ENCODE data around the gene MED22. TPM values are rescaled to one million over a fixed set of nuclear protein-coding genes. Genes with fewer than 3 reads are reported as not detected.

Gene MED22
- total and polyA plus RNA-seq, 2 experiments from 2014 or later = 18.8 to 23.4 TPM

DNA sequence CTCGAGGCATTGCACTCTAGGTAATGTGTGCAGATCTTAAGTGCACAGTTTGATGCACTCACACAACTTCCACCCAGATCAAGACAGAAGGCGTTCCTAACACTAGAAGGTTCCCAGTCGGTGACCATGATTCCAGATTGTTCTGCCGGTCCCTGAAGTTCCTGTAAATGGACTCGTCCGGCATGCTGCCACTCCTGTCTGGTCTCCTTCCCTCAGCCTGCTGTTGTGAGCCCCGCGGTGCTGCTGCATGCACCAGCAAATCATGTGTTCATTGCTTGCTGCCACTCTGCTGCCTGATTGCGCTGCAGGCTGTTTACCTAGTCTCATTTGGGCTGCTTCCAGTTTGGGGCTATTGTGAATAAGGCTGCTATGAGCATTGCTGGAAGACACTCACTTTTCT lies 39.7 kb upstream of the MED22 start:
- H3K4me3 ChIP-seq = no peak overlapping the region
- TF ChIP-seq EZH2 (IDR thresholded peaks at IDR 0.05; ENCODE audit: borderline replicate concordance) (no peak), EZH2phosphoT487 (IDR thresholded peaks at IDR 0.05; ENCODE audit: low read depth, severe bottlenecking, unreplicated experiment) (no peak)
- TF ChIP-seq, protein P1, sequence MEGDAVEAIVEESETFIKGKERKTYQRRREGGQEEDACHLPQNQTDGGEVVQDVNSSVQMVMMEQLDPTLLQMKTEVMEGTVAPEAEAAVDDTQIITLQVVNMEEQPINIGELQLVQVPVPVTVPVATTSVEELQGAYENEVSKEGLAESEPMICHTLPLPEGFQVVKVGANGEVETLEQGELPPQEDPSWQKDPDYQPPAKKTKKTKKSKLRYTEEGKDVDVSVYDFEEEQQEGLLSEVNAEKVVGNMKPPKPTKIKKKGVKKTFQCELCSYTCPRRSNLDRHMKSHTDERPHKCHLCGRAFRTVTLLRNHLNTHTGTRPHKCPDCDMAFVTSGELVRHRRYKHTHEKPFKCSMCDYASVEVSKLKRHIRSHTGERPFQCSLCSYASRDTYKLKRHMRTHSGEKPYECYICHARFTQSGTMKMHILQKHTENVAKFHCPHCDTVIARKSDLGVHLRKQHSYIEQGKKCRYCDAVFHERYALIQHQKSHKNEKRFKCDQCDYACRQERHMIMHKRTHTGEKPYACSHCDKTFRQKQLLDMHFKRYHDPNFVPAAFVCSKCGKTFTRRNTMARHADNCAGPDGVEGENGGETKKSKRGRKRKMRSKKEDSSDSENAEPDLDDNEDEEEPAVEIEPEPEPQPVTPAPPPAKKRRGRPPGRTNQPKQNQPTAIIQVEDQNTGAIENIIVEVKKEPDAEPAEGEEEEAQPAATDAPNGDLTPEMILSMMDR (IDR thresholded peaks at IDR 0.05; ENCODE audit: poor library complexity) = no peak

DNA sequence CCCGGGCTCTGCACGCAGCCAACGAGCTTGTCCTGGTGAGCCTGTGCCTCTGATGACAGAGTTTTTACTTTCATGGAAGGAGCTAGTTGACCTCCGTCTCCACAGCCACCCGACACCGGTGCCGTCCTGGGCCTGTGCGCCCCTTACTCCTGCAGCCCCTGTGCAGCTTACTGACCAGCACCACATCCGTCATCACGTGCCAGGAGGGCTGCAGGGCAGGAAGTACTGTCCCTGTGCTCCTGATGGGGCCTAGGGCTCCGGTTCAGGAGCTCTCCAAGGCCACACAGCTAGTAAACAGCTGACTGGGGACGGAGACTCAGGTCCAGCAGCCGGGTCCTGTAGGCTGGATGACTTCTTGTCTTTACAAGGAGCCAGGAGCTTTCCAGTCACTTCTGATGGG lies 38.4 kb upstream of the MED22 start:
- H3K27me3 ChIP-seq = no peaks in the 10 kb centered on the region
- H3K79me2 ChIP-seq = no peaks in the 10 kb centered on the region
- WGBS (ENCODE audit: low lambda C conversion rate, missing lambda C conversion rate) = 82% methylated on average over 13 of the region's 13 CpGs
- H3K4me1 ChIP-seq (ENCODE audit: insufficient read depth) = no peaks in the 10 kb centered on the region
- H4K20me1 ChIP-seq (ENCODE audit: insufficient read depth, poor library complexity, severe bottlenecking) = no peaks in the 10 kb centered on the region
- TF ChIP-seq, protein P1 (IDR thresholded peaks at IDR 0.05; ENCODE audit: poor library complexity) = no peak
- TF ChIP-seq EZH2 (IDR thresholded peaks at IDR 0.05; ENCODE audit: borderline replicate concordance) (no peak), EZH2phosphoT487 (IDR thresholded peaks at IDR 0.05; ENCODE audit: low read depth, severe bottlenecking, unreplicated experiment) (no peak)
- H3K4me3 ChIP-seq = no peak overlapping the region
- H3K27ac ChIP-seq = no peak overlapping the region
- no peak for DNase-seq (ENCODE audit: low spot score)
- no peak overlapping the region for H3K4me2 ChIP-seq
- no peaks in the 10 kb centered on the region for H3K9me2 ChIP-seq (replicated peaks; ENCODE audit: insufficient read depth)
- no peaks in the 10 kb centered on the region for H3K9me3 ChIP-seq (ENCODE audit: low read depth)
- no peaks in the 10 kb centered on the region for H3K36me3 ChIP-seq (replicated peaks; ENCODE audit: insufficient read depth, low read depth)
- H2AFZ ChIP-seq = no peak overlapping the region

More for the DNA sequence above, 39.7 kb upstream of the MED22 start:
- no peak overlapping the region for H2AFZ ChIP-seq
- DNase-seq (ENCODE audit: low spot score) = no peak
- H3K27me3 ChIP-seq = no peaks in the 10 kb centered on the region
- H3K79me2 ChIP-seq = no peaks in the 10 kb centered on the region
- no peaks in the 10 kb centered on the region for H3K9me3 ChIP-seq (ENCODE audit: low read depth)
- H3K27ac ChIP-seq = no peak overlapping the region
- no peaks in the 10 kb centered on the region for H3K36me3 ChIP-seq (replicated peaks; ENCODE audit: insufficient read depth, low read depth)
- WGBS (ENCODE audit: low lambda C conversion rate, missing lambda C conversion rate) = 80% methylated on average over 9 of the region's 9 CpGs
- no peaks in the 10 kb centered on the region for H3K9me2 ChIP-seq (replicated peaks; ENCODE audit: insufficient read depth)
- no peak overlapping the region for H3K4me2 ChIP-seq
- H4K20me1 ChIP-seq (ENCODE audit: insufficient read depth, poor library complexity, severe bottlenecking) = no peaks in the 10 kb centered on the region
- H3K4me1 ChIP-seq (ENCODE audit: insufficient read depth) = no peaks in the 10 kb centered on the region

DNA sequence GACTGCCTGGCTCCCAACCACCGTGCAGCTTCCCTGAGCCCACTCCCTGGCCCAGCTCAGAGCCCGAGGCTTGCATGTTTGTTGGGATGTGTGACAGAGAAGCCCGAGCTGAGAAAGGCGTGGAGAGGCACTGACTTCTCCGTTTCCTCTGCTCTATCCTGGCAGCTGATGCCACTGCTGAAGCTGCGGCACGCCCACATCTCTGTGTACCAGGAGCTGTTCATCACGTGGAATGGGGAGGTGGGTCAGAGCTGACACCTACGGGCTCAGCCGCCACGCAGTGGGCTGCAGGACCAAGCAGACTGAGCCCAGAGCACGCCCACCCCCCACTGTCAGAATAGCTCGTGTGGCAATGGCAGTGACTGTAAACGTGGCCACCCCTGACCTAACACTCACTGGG lies 37.5 kb upstream of the MED22 start:
- Histone ChIP-seq H4K20me1 (ENCODE audit: insufficient read depth, poor library complexity, severe bottlenecking) (no peaks in the 10 kb centered on the region), H3K9me3 (ENCODE audit: low read depth) (no peaks in the 10 kb centered on the region), H3K4me3 (no peak overlapping the region), H3K36me3 (replicated peaks; ENCODE audit: insufficient read depth, low read depth) (no peaks in the 10 kb centered on the region), H3K4me2 (no peak overlapping the region), H3K9me2 (replicated peaks; ENCODE audit: insufficient read depth) (no peaks in the 10 kb centered on the region), H3K4me1 (ENCODE audit: insufficient read depth) (no peaks in the 10 kb centered on the region), H2AFZ (no peak overlapping the region), H3K79me2 (no peaks in the 10 kb centered on the region), H3K27me3 (no peaks in the 10 kb centered on the region), H3K27ac (no peak overlapping the region)
- 90% methylated on average over 14 of the region's 14 CpGs for WGBS (ENCODE audit: low lambda C conversion rate, missing lambda C conversion rate)
- TF ChIP-seq EZH2phosphoT487 (IDR thresholded peaks at IDR 0.05; ENCODE audit: low read depth, severe bottlenecking, unreplicated experiment) (no peak), EZH2 (IDR thresholded peaks at IDR 0.05; ENCODE audit: borderline replicate concordance) (no peak)
- TF ChIP-seq, protein P1 (IDR thresholded peaks at IDR 0.05; ENCODE audit: poor library complexity) = no peak
- DNase-seq (ENCODE audit: low spot score) = no peak
